NCI-H526 (cell line): ENCODE data around the gene ARSK.

Experiments
- DNase-seq, 2 experiments: peaks; one replicate each; lab custom pipeline; 2025; lab: John Stamatoyannopoulos, UW

The ARSK gene

GRCh38 chr5:95554647-95555548 is at the start of gene ARSK, which contains the start of gene SKIC3:
ARSK (plus strand) TSS chr5:95555101; CDS start chr5:95555279, 178 bp downstream.
SKIC3 (minus strand) TSS chr5:95554977; CDS start chr5:95547150, 7,827 bp downstream.
- DNase-seq, result peak; percentile 93 to 95

- no peak for DNase-seq
Observed at GRCh38 chr5:95508550-95508949, 46.4 kb upstream of the ARSK start.

DNA sequence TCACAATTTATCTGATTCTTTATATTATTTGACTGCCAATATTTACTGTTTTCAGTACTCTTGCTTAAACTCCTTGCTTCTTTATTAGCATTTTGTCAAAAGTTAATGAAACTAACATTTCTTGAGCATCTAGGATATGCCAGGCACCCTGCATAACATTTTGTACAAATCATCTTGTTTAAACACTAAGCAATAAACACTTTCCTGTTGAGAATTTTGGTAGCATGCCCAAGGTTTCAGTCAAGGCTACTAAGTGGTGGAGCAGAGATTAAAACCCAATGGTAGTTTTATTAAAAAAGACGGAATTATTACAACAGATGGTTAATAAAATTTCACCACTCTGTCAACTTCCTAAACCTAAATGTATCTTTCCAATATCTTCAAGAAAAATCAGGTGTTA is 43.3 kb upstream of the ARSK start:
- DNase-seq, result no peak

DNA sequence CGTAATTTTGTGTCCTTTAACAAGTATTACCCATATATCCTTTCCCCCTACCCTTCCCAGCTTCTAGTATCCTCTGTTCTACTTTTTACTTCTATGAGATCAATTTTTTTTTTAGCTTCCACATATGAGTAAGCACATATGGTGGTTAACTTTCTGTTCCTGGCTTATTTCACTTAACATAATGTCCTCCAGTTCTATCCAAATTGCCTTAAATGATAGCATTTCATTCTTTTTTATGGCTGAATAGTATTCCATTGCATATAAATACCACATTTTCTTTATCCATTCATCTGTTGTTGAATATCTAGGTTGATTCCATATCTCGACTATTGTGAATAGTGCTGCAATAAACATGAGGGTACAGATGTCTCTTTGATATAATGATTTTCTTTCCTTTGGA is 36.5 kb upstream of the ARSK start:
- DNase-seq, result no peak

DNA sequence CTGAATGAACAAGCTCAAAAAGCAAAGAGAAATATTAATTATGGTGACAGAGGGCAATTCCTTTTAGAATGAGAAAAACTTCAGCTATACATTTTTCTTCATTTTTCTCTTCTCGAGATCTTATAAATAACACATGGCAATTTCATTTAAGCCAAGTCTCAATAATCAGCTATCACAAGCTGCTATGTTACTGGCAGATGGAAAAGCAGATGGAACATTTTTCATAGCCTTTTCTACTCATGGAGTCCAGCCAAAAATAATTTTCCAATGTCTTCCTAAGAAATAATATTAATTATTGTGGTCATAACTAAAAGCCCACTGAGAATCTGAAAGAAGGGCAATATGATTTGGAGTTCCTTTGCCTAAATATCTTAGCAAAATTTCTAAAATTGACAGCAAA is 35.8 kb upstream of the ARSK start:
- DNase-seq, result no peak

GRCh38 chr5:95519681-95520080 is 35.2 kb upstream of the ARSK start:
- DNase-seq, result no peak

DNA sequence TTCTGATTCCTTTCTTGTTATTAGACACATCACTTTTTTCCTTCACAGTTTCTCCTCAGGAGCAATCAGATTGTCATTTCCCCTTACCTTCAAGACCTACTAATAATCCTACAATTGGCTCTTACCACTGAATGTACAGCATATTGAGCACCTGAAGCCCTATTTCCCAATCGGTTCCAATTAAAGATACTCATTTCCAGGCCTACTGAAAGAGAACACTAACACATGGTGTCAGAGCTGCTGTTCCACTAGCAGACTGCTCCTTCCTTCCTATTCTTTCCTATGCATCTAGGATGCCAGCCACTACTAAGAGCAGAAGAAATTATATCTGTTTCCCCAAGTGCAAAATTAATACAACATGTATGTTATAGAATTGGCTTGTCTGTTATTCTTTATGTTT is 34.7 kb upstream of the ARSK start:
- no peak for DNase-seq

DNA sequence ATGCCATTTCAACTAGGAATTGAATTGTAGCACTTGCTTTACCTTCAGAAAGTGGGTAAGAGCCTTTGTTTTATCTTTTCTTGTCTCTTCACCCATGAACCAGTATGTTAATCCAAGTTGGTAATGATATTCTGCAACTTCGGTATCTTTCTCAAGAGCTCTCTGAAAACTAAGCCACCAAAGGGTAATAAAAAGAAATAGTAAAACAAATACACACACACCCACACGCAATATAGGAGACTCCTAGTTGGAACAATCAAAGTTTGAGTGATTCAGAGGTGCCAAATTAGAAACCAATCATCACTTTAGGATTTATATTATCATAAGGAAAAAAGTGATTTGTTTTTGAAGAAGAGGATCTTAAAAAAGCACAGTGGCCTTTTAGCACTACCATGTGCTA is 30.5 kb upstream of the ARSK start:
- no peak for DNase-seq

DNA sequence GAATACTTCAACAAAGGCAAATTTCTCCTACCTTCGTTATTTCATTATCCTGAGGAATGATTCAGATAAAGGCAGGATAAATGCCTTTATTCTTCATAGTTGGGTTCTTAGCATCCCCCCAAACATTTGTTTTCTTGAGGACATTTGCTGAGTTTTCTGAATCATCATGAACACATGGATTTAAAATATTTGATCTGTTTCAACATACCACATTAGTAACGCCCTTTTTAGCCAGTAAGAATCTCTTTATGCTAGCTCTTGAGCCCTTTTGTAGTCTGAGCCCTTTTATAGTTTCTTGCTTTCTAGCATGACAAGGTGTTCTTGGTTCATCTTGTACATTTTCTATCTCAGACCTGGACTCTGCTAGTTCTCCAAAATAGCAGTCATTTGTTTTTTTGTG is 28.0 kb upstream of the ARSK start:
- no peak for DNase-seq

- DNase-seq, result no peak
Observed at GRCh38 chr5:95528565-95528964, 26.3 kb upstream of the ARSK start.

DNA sequence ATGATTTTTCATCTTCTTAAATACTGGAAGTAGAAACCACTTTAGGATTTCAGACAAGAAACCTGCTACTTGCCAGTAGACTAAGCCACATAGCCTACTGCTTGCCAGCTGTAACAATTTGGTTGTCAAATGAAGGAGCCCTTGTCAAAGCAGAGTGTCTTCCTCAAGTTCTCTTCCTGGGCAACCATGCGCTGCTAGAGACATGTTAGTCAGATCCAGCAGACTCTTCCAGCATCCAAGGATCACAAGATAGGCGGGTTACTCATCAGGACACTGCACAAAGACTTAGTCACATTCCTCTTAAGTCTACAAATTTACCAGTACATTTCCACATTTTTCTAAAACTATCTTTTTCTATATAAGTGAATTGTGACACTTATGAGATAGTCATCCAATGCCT is 24.5 kb upstream of the ARSK start:
- DNase-seq, result no peak

GRCh38 chr5:95531491-95531890 is 23.4 kb upstream of the ARSK start:
- DNase-seq, result no peak

- no peak for DNase-seq
Observed at GRCh38 chr5:95532415-95532814, 22.5 kb upstream of the ARSK start.

GRCh38 chr5:95533106-95533505 is 21.8 kb upstream of the ARSK start:
- no peak for DNase-seq

DNA sequence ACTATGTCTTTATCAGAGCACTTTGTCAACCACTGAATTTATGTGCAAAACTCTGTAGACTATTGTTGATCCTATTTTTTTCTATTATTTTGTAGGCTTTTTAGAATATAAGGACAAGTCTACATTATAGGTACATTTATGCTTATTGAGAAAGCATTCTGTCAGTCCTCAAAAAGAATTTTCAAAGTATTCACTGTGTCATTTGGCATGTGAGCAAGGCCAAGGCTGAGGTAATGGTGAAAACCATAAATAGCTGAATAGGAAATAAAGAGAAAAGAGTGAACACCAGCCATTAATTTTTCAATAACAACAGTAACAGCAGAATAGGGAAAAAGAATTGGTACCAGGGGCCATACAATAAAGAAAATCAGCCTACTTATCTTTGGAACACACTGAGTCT is 21.1 kb upstream of the ARSK start:
- no peak for DNase-seq

DNA sequence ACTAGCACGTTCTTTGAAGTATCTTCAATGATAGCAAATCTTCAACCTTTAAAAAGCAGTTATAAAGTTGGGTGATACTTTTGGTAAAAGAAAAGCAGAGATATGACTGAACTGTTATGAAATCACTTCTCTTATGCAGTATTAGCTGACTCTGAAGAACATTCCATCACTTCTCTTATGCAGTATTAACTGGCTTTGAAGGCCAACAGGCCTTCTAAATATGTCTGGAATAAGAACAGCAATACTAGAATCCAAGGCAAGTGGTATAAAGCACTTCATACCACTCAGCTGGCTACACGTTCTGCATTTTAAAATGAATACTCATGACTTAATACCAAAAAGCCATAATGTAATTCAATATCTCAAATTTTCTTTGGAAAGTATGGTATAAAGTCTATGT is 17.4 kb upstream of the ARSK start:
- no peak for DNase-seq

- DNase-seq, result no peak
Observed at GRCh38 chr5:95543017-95543705, 11.7 kb upstream of the ARSK start.

- no peak for DNase-seq
Observed at GRCh38 chr5:95549030-95549429, 5.9 kb upstream of the ARSK start.

- DNase-seq, result no peak
Observed at GRCh38 chr5:95554331-95554646, 612 bp upstream of the ARSK start.

DNA sequence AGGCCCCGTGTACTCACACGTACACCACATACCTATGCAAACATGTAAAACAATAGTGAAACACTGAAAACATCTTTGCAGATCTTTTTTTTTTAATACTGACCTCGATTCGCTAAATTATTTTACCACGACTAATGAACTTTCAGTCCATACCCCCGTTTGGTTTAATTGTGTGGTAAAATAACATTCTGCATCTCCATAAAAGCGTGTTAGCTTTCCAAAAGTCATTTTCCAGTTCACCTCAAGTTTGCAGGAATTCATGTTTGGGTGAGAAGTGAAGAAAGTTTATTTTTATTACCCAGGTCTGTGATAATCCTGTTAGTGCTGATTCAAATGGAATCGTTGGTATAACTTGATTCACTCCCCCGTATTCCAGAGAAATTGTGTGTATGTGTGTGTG is 652 bp downstream of the ARSK start:
- no peak for DNase-seq

- no peak for DNase-seq
Observed at GRCh38 chr5:95557841-95558240, 2.9 kb downstream of the ARSK start.

DNA sequence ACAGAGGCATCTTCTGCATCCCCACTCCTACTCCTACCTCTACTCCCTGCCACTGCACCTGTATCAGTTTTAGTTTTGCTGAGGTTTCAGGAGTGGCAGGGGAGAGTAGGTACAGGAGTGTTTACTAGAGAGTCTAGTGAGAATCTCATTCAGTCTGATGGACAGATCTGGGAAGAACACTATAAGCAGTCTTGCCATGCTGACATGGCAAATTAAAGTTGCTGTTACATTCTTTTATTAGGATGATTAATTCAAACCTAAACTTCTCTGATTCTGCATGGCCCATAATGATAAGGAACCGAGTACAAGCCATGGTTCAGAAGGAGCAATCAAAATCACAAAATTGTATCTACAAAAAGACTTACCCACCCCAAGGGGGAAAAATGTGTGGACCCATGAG is 7.4 kb downstream of the ARSK start:
- DNase-seq, result no peak

- DNase-seq, result peak in 1 of 2 experiments; percentile 8
Observed at GRCh38 chr5:95563367-95563766, 8.5 kb downstream of the ARSK start.

- DNase-seq, result no peak
Observed at GRCh38 chr5:95564450-95564849, 9.5 kb downstream of the ARSK start.
